Stimulated activated effector memory CD8-positive, alpha-beta T cell treated with anti-CD3 and anti-CD28 coated beads, Interleukin-12 subunit alpha, Interleukin-12 subunit beta, amount 100 ng/mL, for 72 hours (primary cell): ENCODE measurements around the gene PCNX3.

ENCODE experiments used
- ATAC-seq: fragments of 150-1000 bp; cut with Tn5 transposase; 2 replicates; pipeline ENCODE4 v1.10.0; 2021
- DNase-seq, 2 donors: peaks; one replicate each; pipeline ENCODE4 v3.0.0; 2021 to 2022; ENCODE audit warnings: low spot score in 2 of 2
- H3K27ac Mint-ChIP-seq: one replicate; pipeline ENCODE4 v1.8.0; 2022; ENCODE audit warnings: mild to moderate bottlenecking, mixed read lengths
- H3K36me3 Mint-ChIP-seq: one replicate; pipeline ENCODE4 v1.8.0; 2022; ENCODE audit warnings: mild to moderate bottlenecking, mixed read lengths
- H3K4me1 Mint-ChIP-seq: one replicate; pipeline ENCODE4 v1.8.0; 2022; ENCODE audit warnings: mixed read lengths
- H3K4me3 Mint-ChIP-seq: one replicate; pipeline ENCODE4 v1.8.0; 2022; ENCODE audit warnings: mild to moderate bottlenecking, mixed read lengths
- H3K9me3 Mint-ChIP-seq: one replicate; pipeline ENCODE4 v1.8.0; 2022; ENCODE audit warnings: mixed read lengths

Gene PCNX3

GRCh38 chr11:65615229-65615949 is at the start of gene PCNX3:
Gene PCNX3, plus strand, starts transcription at chr11:65615776. Its CDS starts 536 bp downstream, at chr11:65616312.
- peak; percentile 97 to 100 for DNase-seq
- ATAC-seq, result peak; percentile 91
- peaks cover 79% of the 10 kb centered on the region for H3K36me3 Mint-ChIP-seq
- H3K27ac Mint-ChIP-seq, result peak within 1 kb of the TSS; percentile 88
- H3K4me1 Mint-ChIP-seq, result peaks cover 46% of the 10 kb centered on the region
- no peaks in the 10 kb centered on the region for H3K9me3 Mint-ChIP-seq
- peak within 1 kb of the TSS; percentile 92 for H3K4me3 Mint-ChIP-seq

- Mint-ChIP-seq H3K4me1 (peaks cover 78% of the 10 kb centered on the region), H3K9me3 (no peaks in the 10 kb centered on the region), H3K4me3 (peak overlapping the region; percentile 96), H3K36me3 (peaks cover 62% of the 10 kb centered on the region), H3K27ac (peak overlapping the region; percentile 97)
- DNase-seq, result no peak
- peak; percentile 32 for ATAC-seq
Measured at GRCh38 chr11:65569164-65569972, 46.2 kb upstream of the PCNX3 start.

- Mint-ChIP-seq H3K4me3 (peak within 1 kb of the TSS; percentile 96), H3K27ac (peak within 1 kb of the TSS; percentile 97), H3K9me3 (no peaks in the 10 kb centered on the region), H3K36me3 (peaks cover 71% of the 10 kb centered on the region), H3K4me1 (peaks cover 78% of the 10 kb centered on the region)
- DNase-seq (peak; percentile 95 to 99), ATAC-seq (peak; percentile 85)
Measured at GRCh38 chr11:65569973-65570918, 45.3 kb upstream of the PCNX3 start, which contains the start of gene ZNRD2. Gene ZNRD2, plus strand, starts transcription at chr11:65570477. Its CDS starts 15 bp downstream, at chr11:65570492.

GRCh38 chr11:65571420-65571819 is 44.2 kb upstream of the PCNX3 start:
- Mint-ChIP-seq H3K4me3 (peak overlapping the region; percentile 96), H3K9me3 (no peaks in the 10 kb centered on the region), H3K4me1 (peaks cover 71% of the 10 kb centered on the region), H3K27ac (peak overlapping the region; percentile 94), H3K36me3 (peaks cover 80% of the 10 kb centered on the region)
- DNase-seq (no peak), ATAC-seq (no peak)

- peak in 1 of 2 donors; percentile 73 for DNase-seq
- H3K27ac Mint-ChIP-seq, result peak overlapping the region; percentile 94
- peak overlapping the region; percentile 96 for H3K4me3 Mint-ChIP-seq
- peaks cover 65% of the 10 kb centered on the region for H3K4me1 Mint-ChIP-seq
- ATAC-seq, result no peak
- H3K36me3 Mint-ChIP-seq, result peaks cover 86% of the 10 kb centered on the region
- no peaks in the 10 kb centered on the region for H3K9me3 Mint-ChIP-seq
Measured at GRCh38 chr11:65571940-65572339, 43.6 kb upstream of the PCNX3 start.

GRCh38 chr11:65572356-65573051 is 43.1 kb upstream of the PCNX3 start, which contains the start of gene FAM89B:
Gene FAM89B, plus strand, starts transcription at chr11:65572538. Its CDS starts 132 bp downstream, at chr11:65572670.
- ATAC-seq, result peak; percentile 5
- Mint-ChIP-seq H3K4me3 (peak within 1 kb of the TSS; percentile 96), H3K4me1 (peaks cover 64% of the 10 kb centered on the region), H3K36me3 (peaks cover 91% of the 10 kb centered on the region), H3K27ac (peak within 1 kb of the TSS; percentile 94), H3K9me3 (no peaks in the 10 kb centered on the region)
- peak; percentile 70 to 93 for DNase-seq

GRCh38 chr11:65573391-65574079 is 42.0 kb upstream of the PCNX3 start:
- DNase-seq (peak in 1 of 2 donors; percentile 72), ATAC-seq (no peak)
- Mint-ChIP-seq H3K4me1 (peaks cover 67% of the 10 kb centered on the region), H3K4me3 (peak overlapping the region; percentile 96), H3K27ac (peak overlapping the region; percentile 94), H3K36me3 (peaks cover 94% of the 10 kb centered on the region), H3K9me3 (no peaks in the 10 kb centered on the region)

- no peaks in the 10 kb centered on the region for H3K9me3 Mint-ChIP-seq
- H3K36me3 Mint-ChIP-seq, result peaks cover 94% of the 10 kb centered on the region
- peaks cover 65% of the 10 kb centered on the region for H3K4me1 Mint-ChIP-seq
Measured at GRCh38 chr11:65574109-65574810, 41.3 kb upstream of the PCNX3 start.

GRCh38 chr11:65574811-65575567 is 40.6 kb upstream of the PCNX3 start:
- Mint-ChIP-seq H3K9me3 (no peaks in the 10 kb centered on the region), H3K27ac (peak overlapping the region; percentile 94), H3K4me1 (peaks cover 62% of the 10 kb centered on the region), H3K4me3 (peak overlapping the region; percentile 96), H3K36me3 (peaks cover 94% of the 10 kb centered on the region)
- ATAC-seq (peak; percentile 0), DNase-seq (peak in 1 of 2 donors; percentile 78)

More at GRCh38 chr11:65574109-65574810, 41.3 kb upstream of the PCNX3 start:
- peak; percentile 91 to 99 for DNase-seq
- Mint-ChIP-seq H3K27ac (peak overlapping the region; percentile 94), H3K4me3 (peak overlapping the region; percentile 96)
- ATAC-seq, result peak; percentile 51

- peaks cover 61% of the 10 kb centered on the region for H3K4me1 Mint-ChIP-seq
- peak; percentile 52 for ATAC-seq
- H3K4me3 Mint-ChIP-seq, result peak within 1 kb of the TSS; percentile 96
- peak; percentile 77 to 91 for DNase-seq
- peaks cover 94% of the 10 kb centered on the region for H3K36me3 Mint-ChIP-seq
- H3K27ac Mint-ChIP-seq, result peak within 1 kb of the TSS; percentile 94
- H3K9me3 Mint-ChIP-seq, result no peaks in the 10 kb centered on the region
Measured at GRCh38 chr11:65575568-65576231, 39.9 kb upstream of the PCNX3 start, which contains the start of gene EHBP1L1. Gene EHBP1L1, plus strand, starts transcription at chr11:65576053. Its CDS starts 250 bp downstream, at chr11:65576303.

- DNase-seq (no peak), ATAC-seq (peak; percentile 6)
- Mint-ChIP-seq H3K36me3 (peaks cover 94% of the 10 kb centered on the region), H3K9me3 (no peaks in the 10 kb centered on the region), H3K4me3 (peak overlapping the region; percentile 96), H3K27ac (peak overlapping the region; percentile 94), H3K4me1 (peaks cover 58% of the 10 kb centered on the region)
Measured at GRCh38 chr11:65576232-65576866, 39.2 kb upstream of the PCNX3 start.
